NCI-H1048 (cell line): Measurements from ENCODE around the gene TAF1B.

ENCODE experiments used
- DNase-seq: peaks from one replicate; lab custom pipeline; 2025; lab: John Stamatoyannopoulos, UW

Gene TAF1B

DNA sequence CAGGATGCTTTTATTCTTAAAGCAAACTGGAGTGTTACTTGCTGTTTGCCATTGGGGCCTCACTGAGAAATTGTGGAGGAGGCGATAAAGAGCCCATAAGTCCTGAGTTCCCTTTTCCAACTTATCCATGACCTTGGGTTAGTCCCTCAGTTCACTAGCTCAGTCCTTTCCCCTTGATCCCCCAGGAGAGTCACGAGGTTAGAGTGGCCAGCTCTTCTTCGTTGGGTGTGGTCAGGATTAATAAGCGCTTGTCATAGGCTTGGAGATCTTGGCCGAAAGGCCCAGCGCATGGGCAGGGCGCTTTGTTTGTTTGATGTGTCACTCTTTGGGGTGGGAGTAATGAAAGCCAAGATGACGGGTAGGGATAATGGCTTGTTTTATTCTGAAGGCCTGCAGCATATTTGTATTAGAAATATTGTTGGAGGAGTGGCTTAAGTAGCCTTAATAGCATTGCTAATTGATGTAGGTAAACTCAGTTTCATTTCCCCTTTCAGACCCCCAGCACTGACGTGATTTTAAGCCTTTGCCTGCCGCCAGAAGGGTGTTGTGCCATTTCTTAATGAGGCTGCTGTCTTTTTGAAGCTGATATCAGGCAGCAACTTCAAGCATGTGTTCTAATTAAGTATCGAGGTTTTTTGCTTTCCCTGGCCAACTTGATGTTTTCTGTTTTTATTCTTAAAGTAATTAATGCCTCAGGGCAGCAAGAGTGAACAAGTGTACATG lies 123.9 kb downstream of the TAF1B start:
- no peak for DNase-seq

GRCh38 chr2:9968553-9969497 lies 125.6 kb downstream of the TAF1B start:
- no peak for DNase-seq

DNA sequence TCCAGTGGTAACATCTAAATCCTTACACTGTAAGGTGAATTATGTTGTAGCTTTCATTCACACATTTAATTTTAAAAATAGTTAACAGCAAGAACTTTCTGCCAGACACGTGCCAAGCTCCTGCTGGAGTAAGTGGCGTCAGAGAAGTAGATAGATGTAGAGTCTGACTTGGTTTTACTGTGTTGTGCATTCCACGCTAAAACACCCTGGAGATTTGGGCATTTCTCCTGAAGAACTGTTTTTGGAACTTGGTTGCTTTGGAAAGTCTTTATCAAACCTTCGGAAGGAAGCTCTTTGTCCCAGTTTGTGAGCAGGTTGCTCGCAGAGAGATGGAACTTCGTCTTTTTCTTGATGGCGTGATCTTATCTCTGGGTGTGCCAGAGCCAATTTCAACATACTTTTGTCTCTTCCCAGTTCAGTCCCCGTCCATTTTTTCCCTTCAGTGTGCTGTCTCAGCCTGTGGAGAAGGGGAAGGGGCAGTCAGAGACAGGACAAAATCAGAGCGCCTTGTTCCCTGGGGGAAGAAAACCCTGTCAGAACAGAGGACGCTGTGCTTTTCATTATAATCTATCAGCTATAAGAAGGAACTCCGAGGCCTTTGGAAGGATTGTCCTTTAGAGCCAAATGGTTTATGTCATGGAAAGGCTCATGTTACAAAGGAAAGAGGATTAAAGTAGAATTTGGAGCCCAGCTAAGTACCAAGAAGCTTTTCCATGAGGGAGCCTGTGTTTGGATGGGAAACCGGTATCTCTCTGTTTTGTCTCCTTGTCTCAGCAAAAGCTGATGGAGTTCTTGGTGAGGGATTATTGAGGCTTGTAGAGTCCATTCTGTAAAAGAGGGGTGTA lies 127.1 kb downstream of the TAF1B start:
- no peak for DNase-seq

GRCh38 chr2:9971105-9971818 lies 128.0 kb downstream of the TAF1B start:
- no peak for DNase-seq

DNA sequence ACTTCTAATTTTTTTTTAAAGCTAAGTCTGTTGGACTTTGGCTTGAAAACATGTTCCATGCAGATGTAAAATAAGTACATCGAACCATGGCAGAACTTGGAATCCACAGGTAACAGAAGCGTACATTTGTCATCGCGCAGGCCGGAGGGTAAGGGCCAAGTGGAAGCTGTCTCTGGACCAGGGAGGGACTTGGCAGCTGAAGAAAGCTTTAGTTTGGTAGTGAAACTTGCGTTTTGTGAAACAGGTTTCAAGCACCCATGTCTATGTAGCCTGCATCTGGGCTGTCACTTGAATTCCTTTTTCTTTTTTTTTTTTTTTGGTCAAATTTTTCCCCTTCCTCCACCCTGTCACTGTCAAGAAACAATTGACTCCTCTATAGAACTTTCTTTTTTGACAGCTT lies 128.6 kb downstream of the TAF1B start:
- DNase-seq, result no peak

- DNase-seq, result no peak
Observed at GRCh38 chr2:9972621-9973479, 129.6 kb downstream of the TAF1B start.

DNA sequence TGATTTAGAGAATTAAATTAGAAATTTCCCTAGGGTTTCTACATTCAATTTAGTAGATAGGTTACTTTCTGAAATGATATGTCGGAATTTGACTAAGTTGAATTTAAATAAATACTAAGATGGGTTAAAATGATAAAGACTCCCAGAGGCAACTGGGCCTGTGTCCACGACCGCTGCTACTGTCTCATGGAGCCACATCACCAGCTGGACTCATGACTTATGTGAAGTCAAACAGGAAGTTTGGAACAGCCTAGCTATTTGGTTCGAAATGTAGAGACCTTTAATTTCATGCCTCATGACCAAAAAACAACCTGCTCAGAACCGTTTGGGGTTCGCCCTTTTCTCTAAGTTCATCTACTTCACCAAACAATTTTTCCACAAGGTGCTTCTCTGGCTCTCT lies 130.4 kb downstream of the TAF1B start:
- DNase-seq, result no peak

GRCh38 chr2:9974343-9974742 lies 131.1 kb downstream of the TAF1B start:
- no peak for DNase-seq

- no peak for DNase-seq
Observed at GRCh38 chr2:9975328-9975727, 132.1 kb downstream of the TAF1B start.

DNA sequence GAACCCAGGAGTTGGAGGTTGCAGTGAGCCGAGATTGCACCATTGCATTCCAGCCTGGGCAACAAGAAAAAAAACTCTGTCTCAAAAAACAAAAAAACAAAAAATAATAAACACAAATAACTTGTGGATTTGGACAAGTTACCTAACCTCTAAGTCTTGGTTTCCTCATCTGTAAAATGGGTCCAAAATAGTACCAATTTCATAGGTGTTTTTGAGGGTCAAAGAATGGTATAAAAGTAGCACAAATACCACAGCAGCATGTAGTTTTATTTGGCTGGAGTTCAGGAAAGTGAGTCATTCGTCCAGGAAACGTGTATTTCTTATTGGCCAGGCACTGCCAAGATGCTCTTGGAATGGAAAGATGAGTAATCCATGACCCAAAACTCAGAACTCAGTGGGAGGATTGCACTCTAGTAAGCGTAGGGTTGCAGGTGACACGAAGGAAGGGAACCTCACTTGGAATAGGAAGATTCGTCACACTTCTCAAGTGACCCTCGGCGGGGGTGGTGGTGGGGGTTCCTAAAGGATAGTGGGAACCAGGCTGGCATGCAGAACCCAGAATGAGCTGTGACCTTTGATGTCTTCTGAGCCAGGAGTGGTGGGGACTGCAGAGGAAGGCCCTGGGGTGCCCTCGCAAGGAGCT lies 132.7 kb downstream of the TAF1B start:
- no peak for DNase-seq

- DNase-seq, result no peak
Observed at GRCh38 chr2:9979977-9980376, 136.7 kb downstream of the TAF1B start.

- no peak for DNase-seq
Observed at GRCh38 chr2:9980520-9980919, 137.2 kb downstream of the TAF1B start.

- DNase-seq, result no peak
Observed at GRCh38 chr2:9981655-9982054, 138.4 kb downstream of the TAF1B start.

GRCh38 chr2:9982248-9982647 lies 139.0 kb downstream of the TAF1B start:
- no peak for DNase-seq

- DNase-seq, result no peak
Observed at GRCh38 chr2:9982891-9983290, 139.6 kb downstream of the TAF1B start.

GRCh38 chr2:9983401-9984216 lies 140.3 kb downstream of the TAF1B start:
- DNase-seq, result no peak
